ENCODE results near the gene UBR7. TPM values are rescaled to one million over a fixed set of nuclear protein-coding genes. Genes with fewer than 3 reads are reported as not detected.

Gene UBR7
- polyA plus RNA-seq, 1 donor, result 19.8 TPM

- no peak overlapping the region for H3K27ac ChIP-seq (ENCODE audit: low read length)
- H3K9me3 ChIP-seq (ENCODE audit: control insufficient read depth, low read depth, low read length), result no peaks in the 10 kb centered on the region
- no CpG with 5 or more reads among the region's 3 CpGs for WGBS (ENCODE audit: insufficient coverage, low lambda C conversion rate)
- H3K36me3 ChIP-seq (ENCODE audit: control insufficient read depth, insufficient read depth, low read length), result peaks cover 14% of the 10 kb centered on the region
- no peak overlapping the region for H3K4me3 ChIP-seq (ENCODE audit: low read length)
- no peaks in the 10 kb centered on the region for H3K27me3 ChIP-seq (ENCODE audit: control insufficient read depth, insufficient read depth, low read length)
- no peak for DNase-seq
- no peaks in the 10 kb centered on the region for H3K4me1 ChIP-seq (ENCODE audit: control insufficient read depth, insufficient read depth, low read length)
These were observed 69.1 kb downstream of the UBR7 start for GRCh38 chr14:93276031-93276716.

Other genes starting within 250 kb of the UBR7 start
- gene ITPK1, start 91.3 kb upstream of the UBR7 start, polyA plus RNA-seq, result 139 TPM
- gene MOAP1, start 22.4 kb upstream of the UBR7 start, polyA plus RNA-seq, result 34.3 TPM
- gene LYSET, start 21.9 kb upstream of the UBR7 start, polyA plus RNA-seq, result 43.5 TPM
- gene GON7, start 191 bp upstream of the UBR7 start, polyA plus RNA-seq, result 14.9 TPM
- gene BTBD7, start 125.8 kb downstream of the UBR7 start, polyA plus RNA-seq, result 36.2 TPM
- gene COX8C, start 139.9 kb downstream of the UBR7 start, polyA plus RNA-seq, result 0.27 TPM
- gene UNC79, start 223.7 kb downstream of the UBR7 start, polyA plus RNA-seq, result 1.5 TPM

Measured in large intestine (tissue), 3 donors.